Mammary epithelial cell (primary cell): ENCODE data around the gene DR1.
"Not testable (repeated sequence)": the region's sequence is repeated elsewhere in the genome, so short reads cannot be mapped to it uniquely, and the experiment has no call there.

Source experiments
- CTCF ChIP-seq, 2 donors: IDR thresholded peaks in 1 of 2; conservative IDR thresholded peaks in 1 of 2; 2 replicates each; pipeline ENCODE4 v1.5.1; 2011 to 2012; ENCODE audit warnings: inconsistent platforms in 2 of 2, low read length in 2 of 2, mild to moderate bottlenecking in 2 of 2, control low read depth in 1 of 2, low read depth in 1 of 2; ENCODE audit not compliant: insufficient read depth in 1 of 2; ENCODE audit errors: extremely low read depth in 1 of 2
- EZH2 ChIP-seq: IDR thresholded peaks from 2 replicates; pipeline ENCODE4 v1.6.1; 2012; ENCODE audit warnings: low read length, inconsistent platforms, borderline replicate concordance

- TF ChIP-seq CTCF (conservative IDR thresholded peaks at IDR 0.05 in 1 of 2, IDR thresholded peaks at IDR 0.05 in 1 of 2; ENCODE audit: extremely low read depth in 1 of 2, insufficient read depth in 1 of 2, low read depth in 1 of 2, low read length in 2 of 2); EZH2: not testable (repeated sequence)
Measured at GRCh38 chr1:93386268-93386667, 40.6 kb downstream of the DR1 start.
